Stimulated activated CD8-positive, alpha-beta memory T cell treated with anti-CD3 and anti-CD28 coated beads, Interleukin-12 subunit alpha, Interleukin-12 subunit beta, amount 100 ng/mL, for 4 hours (primary cell): Measurements from ENCODE around the gene AMBRA1.
A peak's percentile ranks its signal among the peaks of the same experiment; 100 is the strongest.

Experiments used
- DNase-seq: peaks from one replicate; pipeline ENCODE4 v3.0.0-alpha.2; 2020; ENCODE audit warnings: low read depth

AMBRA1 gene, protein sequence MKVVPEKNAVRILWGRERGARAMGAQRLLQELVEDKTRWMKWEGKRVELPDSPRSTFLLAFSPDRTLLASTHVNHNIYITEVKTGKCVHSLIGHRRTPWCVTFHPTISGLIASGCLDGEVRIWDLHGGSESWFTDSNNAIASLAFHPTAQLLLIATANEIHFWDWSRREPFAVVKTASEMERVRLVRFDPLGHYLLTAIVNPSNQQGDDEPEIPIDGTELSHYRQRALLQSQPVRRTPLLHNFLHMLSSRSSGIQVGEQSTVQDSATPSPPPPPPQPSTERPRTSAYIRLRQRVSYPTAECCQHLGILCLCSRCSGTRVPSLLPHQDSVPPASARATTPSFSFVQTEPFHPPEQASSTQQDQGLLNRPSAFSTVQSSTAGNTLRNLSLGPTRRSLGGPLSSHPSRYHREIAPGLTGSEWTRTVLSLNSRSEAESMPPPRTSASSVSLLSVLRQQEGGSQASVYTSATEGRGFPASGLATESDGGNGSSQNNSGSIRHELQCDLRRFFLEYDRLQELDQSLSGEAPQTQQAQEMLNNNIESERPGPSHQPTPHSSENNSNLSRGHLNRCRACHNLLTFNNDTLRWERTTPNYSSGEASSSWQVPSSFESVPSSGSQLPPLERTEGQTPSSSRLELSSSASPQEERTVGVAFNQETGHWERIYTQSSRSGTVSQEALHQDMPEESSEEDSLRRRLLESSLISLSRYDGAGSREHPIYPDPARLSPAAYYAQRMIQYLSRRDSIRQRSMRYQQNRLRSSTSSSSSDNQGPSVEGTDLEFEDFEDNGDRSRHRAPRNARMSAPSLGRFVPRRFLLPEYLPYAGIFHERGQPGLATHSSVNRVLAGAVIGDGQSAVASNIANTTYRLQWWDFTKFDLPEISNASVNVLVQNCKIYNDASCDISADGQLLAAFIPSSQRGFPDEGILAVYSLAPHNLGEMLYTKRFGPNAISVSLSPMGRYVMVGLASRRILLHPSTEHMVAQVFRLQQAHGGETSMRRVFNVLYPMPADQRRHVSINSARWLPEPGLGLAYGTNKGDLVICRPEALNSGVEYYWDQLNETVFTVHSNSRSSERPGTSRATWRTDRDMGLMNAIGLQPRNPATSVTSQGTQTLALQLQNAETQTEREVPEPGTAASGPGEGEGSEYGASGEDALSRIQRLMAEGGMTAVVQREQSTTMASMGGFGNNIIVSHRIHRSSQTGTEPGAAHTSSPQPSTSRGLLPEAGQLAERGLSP (N-terminal part only)

DNA sequence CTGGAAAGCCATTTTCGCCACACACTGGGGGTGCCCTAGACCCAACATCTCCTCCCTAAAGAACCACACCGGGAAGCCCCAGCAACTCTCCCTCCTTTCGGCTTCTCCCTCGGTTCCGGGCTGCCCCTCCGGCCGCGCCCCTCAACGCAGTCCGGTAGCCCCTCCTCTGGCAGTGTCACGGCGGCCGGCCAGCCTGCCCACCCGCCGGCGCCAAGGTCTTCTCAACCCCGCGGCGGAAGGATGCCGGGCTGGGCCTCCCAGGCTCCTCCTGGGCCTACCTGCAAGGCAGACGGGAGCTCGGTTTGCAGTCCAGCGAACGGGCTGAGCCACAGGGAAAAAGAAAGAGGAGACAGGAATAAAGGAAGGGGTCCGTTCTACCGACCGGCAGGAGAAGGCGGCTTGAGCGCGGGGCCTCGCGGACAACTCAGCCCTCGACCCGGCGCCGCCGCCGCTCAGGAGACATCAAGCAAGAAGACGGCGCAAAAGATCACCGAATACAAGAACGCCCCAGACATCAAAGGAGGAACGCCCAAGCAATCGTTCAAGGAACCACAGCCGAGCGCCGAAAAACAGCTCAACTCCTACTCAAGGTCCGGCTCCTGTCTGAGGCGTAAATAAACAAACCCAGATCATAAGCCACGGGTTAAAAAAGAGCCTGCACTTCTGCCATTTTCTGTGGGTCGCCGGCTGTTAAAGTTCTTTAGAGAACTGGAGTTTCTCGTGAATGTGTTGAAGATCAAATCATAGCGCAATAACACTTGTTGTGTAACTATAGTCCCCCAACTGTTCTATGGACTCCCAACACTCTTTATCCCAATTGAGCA, at the start of gene AMBRA1:
AMBRA1 (minus strand) TSS at position 474 of the 824 bp plus-strand sequence. CDS start 45,643 bp downstream, outside the sequence.
- peak; percentile 63 for DNase-seq

GRCh38 chr11:46643531-46643930, 49.7 kb upstream of the AMBRA1 start:
- no peak for DNase-seq

GRCh38 chr11:46642627-46643335, 49.0 kb upstream of the AMBRA1 start:
- no peak for DNase-seq

- no peak for DNase-seq
These were observed 47.8 kb upstream of the AMBRA1 start for GRCh38 chr11:46641639-46642038.

GRCh38 chr11:46640036-46640788, 46.4 kb upstream of the AMBRA1 start:
- no peak for DNase-seq

DNA sequence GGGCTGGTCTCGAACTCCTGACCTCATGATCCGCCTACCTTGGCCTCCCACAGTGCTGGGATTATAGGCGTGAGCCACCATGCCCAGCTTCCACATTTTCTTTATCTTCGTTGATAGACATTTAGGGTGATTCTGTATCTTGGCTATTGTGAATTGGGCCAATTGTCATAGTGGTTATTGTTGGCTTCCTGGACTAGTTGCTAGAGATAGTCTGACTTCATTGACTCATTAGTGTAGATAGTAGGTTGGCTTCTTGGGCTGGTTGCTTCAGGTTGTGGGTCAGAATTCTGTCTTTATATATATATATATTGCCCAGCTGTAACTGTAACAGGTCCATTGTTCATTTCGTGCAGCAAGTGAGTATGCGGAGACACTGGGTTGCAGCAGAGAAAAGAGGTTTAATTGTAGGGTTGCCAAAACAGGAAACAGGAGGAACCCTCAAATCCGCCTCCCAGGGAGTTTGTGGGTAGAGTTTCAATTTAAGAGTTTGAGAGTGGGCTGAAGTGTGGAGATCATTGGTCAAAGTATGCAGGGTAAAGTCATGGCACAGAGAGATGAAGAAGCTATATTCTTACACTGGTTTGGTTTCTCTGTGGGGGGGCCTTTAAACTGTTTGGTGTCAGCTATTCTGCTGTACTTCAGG, 45.5 kb upstream of the AMBRA1 start:
- DNase-seq = no peak

DNA sequence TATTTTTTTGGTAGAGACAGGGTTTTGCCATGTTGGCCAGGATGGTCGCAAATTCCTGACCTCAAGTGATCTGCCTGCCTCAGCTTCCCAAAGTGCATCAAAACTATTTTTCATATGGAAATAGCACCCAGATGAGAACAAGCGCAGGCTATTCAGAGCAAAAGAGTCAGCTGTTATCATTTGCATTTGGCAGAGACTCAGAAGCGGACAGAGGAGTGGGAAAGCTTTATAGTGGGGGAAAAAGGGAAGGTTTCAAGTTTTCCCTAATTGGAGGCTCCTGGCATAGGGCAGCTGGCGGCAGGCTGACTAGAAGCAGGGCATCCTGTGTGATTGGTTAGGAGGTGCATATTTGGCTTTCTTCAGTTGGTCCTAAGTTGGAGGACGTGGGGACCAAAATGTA, 43.7 kb upstream of the AMBRA1 start:
- DNase-seq = no peak

DNA sequence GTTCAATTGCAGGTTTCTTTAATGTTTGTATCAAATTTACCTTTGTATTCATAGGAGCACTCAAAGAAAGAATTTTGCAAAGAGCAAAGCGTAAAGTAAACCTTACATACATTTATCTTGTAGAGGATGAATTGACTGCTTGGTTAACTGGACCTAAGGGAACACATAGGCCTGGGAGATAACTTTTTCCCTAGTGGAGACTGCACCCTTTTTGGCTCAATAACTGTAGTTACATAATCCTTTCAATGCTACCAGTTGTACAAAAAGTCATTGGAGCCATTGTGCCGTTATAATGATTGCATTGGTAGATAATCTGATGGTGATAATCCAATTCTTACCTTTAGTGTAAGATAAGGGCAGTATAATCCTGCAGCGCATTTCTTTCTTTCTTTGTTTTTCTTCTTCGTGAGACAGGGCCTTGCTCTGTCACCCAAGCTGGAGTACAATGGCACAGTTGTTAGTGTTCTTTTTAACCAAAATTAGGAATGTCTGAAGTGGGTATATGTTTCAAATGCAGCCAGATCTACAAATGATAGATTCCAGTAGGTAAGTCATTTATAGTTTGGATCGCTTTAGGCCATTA, 41.8 kb upstream of the AMBRA1 start:
- DNase-seq = no peak

DNA sequence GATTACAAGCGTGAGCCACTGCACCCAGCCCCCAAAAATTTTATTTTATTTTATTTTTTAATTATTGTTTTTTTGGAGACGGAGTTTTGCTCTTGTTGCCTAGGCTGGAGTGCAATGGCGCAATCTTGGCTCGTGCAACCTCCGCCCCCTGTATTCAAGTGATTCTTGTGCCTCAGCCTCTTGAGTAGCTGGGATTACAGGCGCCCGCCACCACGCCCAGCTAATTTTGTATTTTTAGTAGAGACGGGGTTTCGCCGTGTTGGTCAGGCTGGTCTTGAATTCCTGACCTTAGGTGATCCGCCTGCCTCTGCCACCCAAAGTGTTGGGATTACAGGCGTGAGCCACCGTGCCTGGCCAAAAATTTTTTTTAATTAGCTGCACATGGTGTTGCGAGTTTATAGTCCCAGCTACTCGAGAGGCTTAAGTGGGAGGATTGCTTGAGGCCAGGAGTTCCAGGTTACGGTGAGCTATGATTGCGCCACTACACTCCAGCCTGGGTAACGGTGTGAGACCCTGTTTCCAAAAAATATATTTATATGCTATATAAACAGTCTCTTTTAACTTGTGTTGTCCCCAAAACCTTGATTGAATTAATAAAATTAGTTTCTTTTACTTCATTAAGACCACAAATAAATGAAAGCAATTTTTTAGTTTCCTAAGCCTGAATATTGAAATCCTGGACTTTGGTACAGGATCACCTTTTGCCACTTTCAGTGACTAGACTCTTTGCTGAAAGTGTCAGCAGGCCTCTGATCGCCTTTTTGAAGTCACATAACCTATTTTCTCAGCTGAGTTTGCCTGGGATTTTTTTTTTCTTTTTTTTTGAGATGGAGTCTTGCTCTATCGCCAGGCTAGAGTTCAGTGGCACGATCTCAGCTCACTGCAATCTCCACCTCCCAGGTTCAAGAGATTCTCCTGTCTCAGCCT, 39.7 kb upstream of the AMBRA1 start:
- DNase-seq = no peak

GRCh38 chr11:46632502-46632901, 38.7 kb upstream of the AMBRA1 start:
- no peak for DNase-seq

DNA sequence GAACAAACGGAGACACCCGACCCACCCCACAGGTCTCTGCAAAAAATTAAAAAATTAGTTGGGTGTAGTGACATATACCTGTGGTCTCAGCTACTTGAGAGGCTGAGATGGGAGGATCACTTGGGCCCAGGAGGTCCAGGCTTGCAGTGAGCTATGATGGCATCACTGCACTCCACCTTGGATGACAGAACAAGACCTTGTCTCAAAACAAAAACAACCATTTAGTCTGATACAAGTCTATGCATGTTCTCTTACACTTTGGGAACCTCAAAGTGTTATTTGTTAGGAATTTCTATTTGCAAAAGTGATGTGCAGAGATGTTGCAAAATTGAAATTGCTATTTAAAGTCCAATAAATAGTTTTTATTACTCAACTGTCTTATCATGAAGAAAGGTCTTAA, 37.9 kb upstream of the AMBRA1 start:
- DNase-seq = no peak

- DNase-seq = no peak
These were observed 36.4 kb upstream of the AMBRA1 start for GRCh38 chr11:46630237-46630636.

- DNase-seq = no peak
These were observed 35.1 kb upstream of the AMBRA1 start for GRCh38 chr11:46628961-46629360.

DNA sequence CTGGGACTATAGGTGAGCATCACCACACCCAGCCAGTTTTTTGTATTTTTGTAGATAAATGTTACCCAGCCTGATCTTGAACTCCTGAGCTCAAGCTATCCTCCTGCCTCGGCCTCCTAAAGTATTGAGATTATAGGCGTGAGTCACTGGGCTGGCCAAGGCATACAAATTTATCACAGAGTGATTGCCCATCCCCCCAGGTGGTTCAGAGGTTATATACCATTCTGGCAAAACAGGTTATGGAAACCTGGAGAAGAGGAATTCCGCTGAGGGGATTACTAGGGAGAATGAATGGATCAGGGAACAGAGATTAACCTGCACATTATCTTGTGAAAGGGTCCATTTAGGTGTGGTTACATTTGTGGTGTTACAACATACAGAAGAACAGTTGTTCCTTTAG, 31.6 kb upstream of the AMBRA1 start:
- DNase-seq = no peak

GRCh38 chr11:46618837-46619236, 25.0 kb upstream of the AMBRA1 start:
- DNase-seq = no peak

DNA sequence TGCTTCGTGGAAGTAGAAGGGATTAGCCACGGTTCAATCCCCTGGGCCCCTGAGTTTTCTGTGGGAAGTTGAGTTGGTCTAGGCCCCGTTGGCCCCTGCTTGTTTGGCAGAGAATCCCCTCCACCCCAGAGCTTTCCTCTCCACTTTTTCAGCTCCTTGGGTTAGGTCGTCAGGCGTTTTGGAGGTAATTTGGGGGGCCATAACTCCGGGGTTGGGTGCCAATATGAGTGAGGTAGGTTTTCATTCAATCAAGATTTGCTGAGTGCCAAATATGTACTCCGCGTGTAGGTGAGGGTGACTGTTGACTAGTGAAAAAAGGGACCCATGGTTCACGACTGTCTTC, 24.1 kb upstream of the AMBRA1 start:
- no peak for DNase-seq

- peak; percentile 89 for DNase-seq
These were observed 23.5 kb upstream of the AMBRA1 start, which contains the start of the genes ATG13 and HARBI1 for GRCh38 chr11:46617134-46617971. TSS of gene ATG13 (plus strand) at chr11:46617553. CDS start at chr11:46644292, 26,739 bp downstream. TSS of gene HARBI1 (minus strand) at chr11:46617227. CDS start at chr11:46616237, 990 bp downstream.
